Measurements from ENCODE around the gene PDHB. TPM values are rescaled to one million over a fixed set of nuclear protein-coding genes. Genes with fewer than 3 reads are reported as not detected.

Gene PDHB
- total and polyA plus RNA-seq, 2 experiments from 2014 or later, result 108 to 119 TPM

DNA sequence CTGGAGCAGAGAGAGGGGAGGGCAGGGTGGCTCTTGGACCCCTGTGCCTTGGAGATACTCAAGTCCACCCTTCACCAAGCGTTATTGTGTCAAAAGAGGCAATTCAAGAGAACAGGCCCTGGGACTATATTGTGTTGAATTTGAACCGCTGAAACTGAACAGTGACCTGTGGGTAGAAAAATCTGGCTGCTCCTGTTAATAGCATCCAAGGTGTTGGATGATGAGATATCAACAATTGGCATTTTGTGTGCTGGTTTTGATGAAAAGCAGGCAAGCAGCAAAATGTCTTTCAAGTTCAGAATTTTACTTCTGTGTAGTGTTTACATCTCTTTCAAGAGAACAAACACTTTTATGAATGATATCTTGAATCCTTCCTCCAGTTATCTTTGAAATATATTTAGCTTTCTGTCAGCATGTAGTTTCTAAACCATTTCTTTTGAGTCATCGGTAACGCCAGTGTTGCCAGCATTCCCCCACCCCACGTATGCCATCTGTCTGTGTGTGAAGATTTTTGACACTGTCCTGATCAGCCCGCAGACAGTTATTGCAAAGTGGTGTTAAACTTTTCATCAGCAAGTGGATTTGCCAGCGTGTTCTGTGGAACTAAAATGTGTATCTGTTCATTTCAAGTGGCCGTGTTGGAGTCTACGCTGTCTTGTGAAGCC is 34.8 kb downstream of the PDHB start:
- peaks cover 40% of the 10 kb centered on the region for H3K36me3 ChIP-seq (ENCODE audit: low read depth)
- 78 to 82% methylated on average over 9 of the region's 9 CpGs for WGBS, 2 experiments (ENCODE audit: low coverage in 1 of 2, low lambda C conversion rate in 2 of 2, missing lambda C conversion rate in 2 of 2)

DNA sequence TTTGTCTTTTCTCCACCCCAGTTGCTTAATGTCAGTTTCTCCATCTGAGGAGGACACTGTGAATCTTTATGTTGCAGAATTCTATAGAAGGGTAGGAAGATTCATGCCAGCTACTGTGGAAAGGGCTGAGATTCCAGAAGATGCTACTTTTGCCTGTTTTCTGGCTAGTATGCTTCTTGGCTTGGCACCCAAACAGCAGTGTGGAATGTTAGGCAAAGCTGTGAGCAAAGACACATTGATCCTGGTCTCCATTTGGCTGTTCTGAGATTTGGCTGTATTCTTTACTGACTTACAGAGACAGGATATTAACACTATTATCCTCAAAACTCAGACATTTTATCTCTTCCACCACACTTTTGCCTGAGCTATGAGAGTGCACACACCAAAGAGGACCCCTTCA is 39.3 kb downstream of the PDHB start:
- Histone ChIP-seq H3K4me1 (ENCODE audit: insufficient read depth) (peaks cover 24% of the 10 kb centered on the region), H3K4me3 (no peak overlapping the region), H2AFZ (no peak overlapping the region), H3K4me2 (ENCODE audit: unreplicated experiment) (no peak overlapping the region), H3K79me2 (ENCODE audit: insufficient read depth) (no peaks in the 10 kb centered on the region), H3K27me3 (replicated peaks; ENCODE audit: insufficient read depth) (no peaks in the 10 kb centered on the region), H4K20me1 (ENCODE audit: insufficient read depth) (no peaks in the 10 kb centered on the region), H3K9ac (no peak overlapping the region), H3F3A (ENCODE audit: insufficient read depth) (peaks cover 19% of the 10 kb centered on the region), H3K27ac (no peak overlapping the region), H3K36me3 (ENCODE audit: low read depth) (peaks cover 32% of the 10 kb centered on the region), H3K9me3 (ENCODE audit: low read depth) (no peaks in the 10 kb centered on the region), H3K9me2 (ENCODE audit: insufficient read depth) (no peaks in the 10 kb centered on the region)
- TF ChIP-seq EZH2 (IDR thresholded peaks at IDR 0.05; ENCODE audit: insufficient read depth, poor library complexity, severe bottlenecking) (no peak), EZH2phosphoT487 (IDR thresholded peaks at IDR 0.05; ENCODE audit: insufficient read depth, low read depth) (no peak)
- in situ Hi-C loops (cut with MboI), result no loop called here
- DNase-seq, result no peak

More for the DNA sequence above, 34.8 kb downstream of the PDHB start:
- Histone ChIP-seq H3K79me2 (ENCODE audit: insufficient read depth) (no peaks in the 10 kb centered on the region), H3F3A (ENCODE audit: insufficient read depth) (peaks cover 8% of the 10 kb centered on the region), H4K20me1 (ENCODE audit: insufficient read depth) (no peaks in the 10 kb centered on the region), H3K9me2 (ENCODE audit: insufficient read depth) (no peaks in the 10 kb centered on the region), H3K9ac (no peak overlapping the region), H3K9me3 (ENCODE audit: low read depth) (no peaks in the 10 kb centered on the region), H2AFZ (no peak overlapping the region), H3K27me3 (replicated peaks; ENCODE audit: insufficient read depth) (no peaks in the 10 kb centered on the region), H3K4me1 (ENCODE audit: insufficient read depth) (peaks cover 5% of the 10 kb centered on the region; the same call in 1 of the 2 replicates), H3K4me2 (ENCODE audit: unreplicated experiment) (no peak overlapping the region), H3K4me3 (no peak overlapping the region), H3K27ac (no peak overlapping the region)
- no peak for TF ChIP-seq EZH2 (IDR thresholded peaks at IDR 0.05; ENCODE audit: insufficient read depth, poor library complexity, severe bottlenecking)
- TF ChIP-seq EZH2phosphoT487 (IDR thresholded peaks at IDR 0.05; ENCODE audit: insufficient read depth, low read depth), result no peak
- in situ Hi-C loops (cut with MboI), result no loop called here
- DNase-seq, result no peak

DNA sequence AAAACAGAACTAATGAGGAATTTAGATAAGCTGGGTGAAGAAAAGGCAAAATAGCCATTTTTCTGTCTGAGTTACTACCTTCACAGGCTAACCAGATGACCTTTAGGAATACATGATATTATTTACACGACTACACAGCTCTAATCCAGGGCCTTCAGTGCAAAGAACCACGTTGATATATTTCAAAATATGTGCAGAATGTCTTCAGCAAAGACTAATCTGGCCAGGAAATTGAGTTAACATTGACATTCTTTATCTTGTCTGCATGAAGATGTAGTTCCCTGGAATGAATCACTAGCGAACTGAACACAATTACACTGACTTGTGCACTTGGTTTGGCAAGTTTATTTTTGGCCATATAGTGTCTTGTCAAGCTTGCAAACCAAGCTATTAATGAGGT is 41.5 kb downstream of the PDHB start:
- Histone ChIP-seq H3K36me3 (ENCODE audit: low read depth) (peaks cover 24% of the 10 kb centered on the region), H3K9me2 (ENCODE audit: insufficient read depth) (no peaks in the 10 kb centered on the region), H3F3A (ENCODE audit: insufficient read depth) (peaks cover 39% of the 10 kb centered on the region), H3K9ac (0 out of 2 replicates have a peak overlapping the region, but pooled peaks have one; percentile 15), H3K4me1 (ENCODE audit: insufficient read depth) (peaks cover 46% of the 10 kb centered on the region), H3K4me3 (no peak overlapping the region), H3K79me2 (ENCODE audit: insufficient read depth) (no peaks in the 10 kb centered on the region), H3K27me3 (replicated peaks; ENCODE audit: insufficient read depth) (no peaks in the 10 kb centered on the region), H2AFZ (no peak overlapping the region), H3K9me3 (ENCODE audit: low read depth) (no peaks in the 10 kb centered on the region), H3K27ac (peak overlapping the region; percentile 27), H3K4me2 (ENCODE audit: unreplicated experiment) (no peak overlapping the region), H4K20me1 (ENCODE audit: insufficient read depth) (no peaks in the 10 kb centered on the region)
- peak; percentile 37 for DNase-seq
- in situ Hi-C loops (cut with MboI), result no loop called here
- 11 to 12% methylated on average over 3 of the region's 3 CpGs for WGBS, 2 experiments (ENCODE audit: low coverage in 1 of 2, low lambda C conversion rate in 2 of 2, missing lambda C conversion rate in 2 of 2)
- TF ChIP-seq EZH2 (IDR thresholded peaks at IDR 0.05; ENCODE audit: insufficient read depth, poor library complexity, severe bottlenecking) (no peak), EZH2phosphoT487 (IDR thresholded peaks at IDR 0.05; ENCODE audit: insufficient read depth, low read depth) (no peak)

DNA sequence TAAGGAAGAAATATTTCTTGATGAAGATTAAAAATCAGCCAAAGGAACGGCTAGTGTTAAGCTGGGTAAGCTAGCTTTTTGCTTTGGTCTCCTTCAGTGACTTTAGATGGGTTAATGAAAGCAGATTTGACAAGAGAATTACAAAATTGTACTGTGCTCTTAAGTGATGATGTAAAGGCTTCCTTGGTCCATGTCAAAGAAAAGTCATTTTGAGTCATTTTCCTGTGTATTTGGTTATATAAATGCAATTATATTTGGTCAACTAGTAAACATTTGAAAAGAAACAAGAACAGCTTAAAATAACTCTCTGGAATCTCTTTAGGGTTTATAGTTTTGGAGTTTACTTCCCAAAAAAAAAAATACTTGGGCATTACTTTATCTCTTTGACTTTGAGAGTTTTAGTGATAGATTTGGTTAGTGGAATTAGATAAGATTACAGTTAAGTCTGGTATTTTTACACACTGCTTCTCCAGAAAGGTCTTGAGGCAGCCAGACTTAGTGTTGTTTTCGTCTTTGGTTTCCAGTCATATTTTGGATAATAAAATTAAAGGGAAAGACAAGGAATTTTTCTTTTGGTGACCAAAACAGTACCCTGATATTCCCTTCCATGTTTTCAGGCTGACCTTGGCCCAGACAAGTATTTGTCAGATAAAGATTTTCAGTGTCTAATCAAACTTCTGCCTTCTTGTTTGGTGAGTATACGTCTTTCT is 42.3 kb downstream of the PDHB start:
- no peaks in the 10 kb centered on the region for H3K9me2 ChIP-seq (ENCODE audit: insufficient read depth)
- H4K20me1 ChIP-seq (ENCODE audit: insufficient read depth), result no peaks in the 10 kb centered on the region
- H3K79me2 ChIP-seq (ENCODE audit: insufficient read depth), result no peaks in the 10 kb centered on the region
- no peak overlapping the region for H2AFZ ChIP-seq
- 22 to 28% methylated on average over 3 of the region's 3 CpGs for WGBS, 2 experiments (ENCODE audit: low coverage in 1 of 2, low lambda C conversion rate in 2 of 2, missing lambda C conversion rate in 2 of 2)
- H3K4me3 ChIP-seq, result no peak overlapping the region
- peak; percentile 42 for DNase-seq
- TF ChIP-seq EZH2 (IDR thresholded peaks at IDR 0.05; ENCODE audit: insufficient read depth, poor library complexity, severe bottlenecking), result no peak
- TF ChIP-seq EZH2phosphoT487 (IDR thresholded peaks at IDR 0.05; ENCODE audit: insufficient read depth, low read depth), result no peak
- H3K27me3 ChIP-seq (replicated peaks; ENCODE audit: insufficient read depth), result no peaks in the 10 kb centered on the region
- H3K27ac ChIP-seq, result peak overlapping the region; percentile 27
- H3K4me1 ChIP-seq (ENCODE audit: insufficient read depth), result peaks cover 53% of the 10 kb centered on the region
- peak overlapping the region; percentile 4 for H3K4me2 ChIP-seq (ENCODE audit: unreplicated experiment)
- in situ Hi-C loops (cut with MboI), result no loop called here
- 0 out of 2 replicates have a peak overlapping the region, but pooled peaks have one; percentile 15 for H3K9ac ChIP-seq
- no peaks in the 10 kb centered on the region for H3K9me3 ChIP-seq (ENCODE audit: low read depth)
- peaks cover 45% of the 10 kb centered on the region for H3F3A ChIP-seq (ENCODE audit: insufficient read depth)
- peaks cover 17% of the 10 kb centered on the region for H3K36me3 ChIP-seq (ENCODE audit: low read depth)

Measured in GM23248 (cell line).